Measurements from ENCODE around the gene PRKCD. TPM values are rescaled to one million over a fixed set of nuclear protein-coding genes. Genes with fewer than 3 reads are reported as not detected.

The PRKCD gene
- total and polyA plus RNA-seq, 2 donors (not counting 1 experiment from before 2014, with no cell fraction given) = 46.7 to 68.8 TPM

DNA sequence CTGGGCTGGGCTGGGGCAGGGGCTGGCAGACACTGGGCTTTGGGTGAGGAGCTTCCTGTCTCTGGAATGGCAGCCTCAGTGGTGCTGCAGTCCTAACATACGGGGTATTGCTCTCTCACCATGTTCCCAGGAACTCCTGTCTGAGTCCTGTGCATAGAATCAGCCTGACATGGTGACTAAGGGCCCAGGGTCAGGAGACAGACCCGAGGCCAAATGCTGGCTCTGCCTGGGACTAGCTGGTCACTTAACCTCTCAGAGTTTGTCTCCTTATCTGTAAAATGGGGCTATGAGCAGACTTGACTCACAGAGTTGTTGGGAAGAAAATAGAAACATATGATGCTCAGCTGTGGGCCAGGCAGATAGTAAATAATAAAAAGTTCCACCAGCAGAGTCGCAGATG lies 28.3 kb downstream of the PRKCD start:
- CTCF ChIA-PET = interaction anchor here (1.1 to 5.2 kb wide), 3 partner anchors 29 to 75 kb away, joined by 3 to 72 read pairs (median 9); partner anchors contain the start of gene PRKCD
- H3K27ac Mint-ChIP-seq = peak overlapping the region; percentile 46
- H3K9me3 ChIP-seq (ENCODE audit: control extremely low read depth in 1 of 3, control insufficient read depth in 2 of 3, insufficient read depth in 1 of 3, low read length in 2 of 3) = no peaks in the 10 kb centered on the region
- H3K27me3 Mint-ChIP-seq = no peaks in the 10 kb centered on the region
- peaks cover 20 to 43% of the 10 kb centered on the region in 2 donors for H3K4me1 ChIP-seq (ENCODE audit: control insufficient read depth in 2 of 2, insufficient read depth in 2 of 2, low read length in 2 of 2)
- no peak for TF ChIP-seq EZH2 (IDR thresholded peaks at IDR 0.05; ENCODE audit: borderline replicate concordance, insufficient read depth, low read depth, low read length, poor library complexity, severe bottlenecking)
- TF ChIP-seq, protein P1, sequence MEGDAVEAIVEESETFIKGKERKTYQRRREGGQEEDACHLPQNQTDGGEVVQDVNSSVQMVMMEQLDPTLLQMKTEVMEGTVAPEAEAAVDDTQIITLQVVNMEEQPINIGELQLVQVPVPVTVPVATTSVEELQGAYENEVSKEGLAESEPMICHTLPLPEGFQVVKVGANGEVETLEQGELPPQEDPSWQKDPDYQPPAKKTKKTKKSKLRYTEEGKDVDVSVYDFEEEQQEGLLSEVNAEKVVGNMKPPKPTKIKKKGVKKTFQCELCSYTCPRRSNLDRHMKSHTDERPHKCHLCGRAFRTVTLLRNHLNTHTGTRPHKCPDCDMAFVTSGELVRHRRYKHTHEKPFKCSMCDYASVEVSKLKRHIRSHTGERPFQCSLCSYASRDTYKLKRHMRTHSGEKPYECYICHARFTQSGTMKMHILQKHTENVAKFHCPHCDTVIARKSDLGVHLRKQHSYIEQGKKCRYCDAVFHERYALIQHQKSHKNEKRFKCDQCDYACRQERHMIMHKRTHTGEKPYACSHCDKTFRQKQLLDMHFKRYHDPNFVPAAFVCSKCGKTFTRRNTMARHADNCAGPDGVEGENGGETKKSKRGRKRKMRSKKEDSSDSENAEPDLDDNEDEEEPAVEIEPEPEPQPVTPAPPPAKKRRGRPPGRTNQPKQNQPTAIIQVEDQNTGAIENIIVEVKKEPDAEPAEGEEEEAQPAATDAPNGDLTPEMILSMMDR (IDR thresholded peaks at IDR 0.05) = no peak
- H3K4me3 ChIP-seq (ENCODE audit: control extremely low read depth in 1 of 5, extremely low read depth in 1 of 5, insufficient read depth in 1 of 5, low read depth in 2 of 5, low read length in 4 of 5) = no peak overlapping the region
- H4K20me1 ChIP-seq (ENCODE audit: control insufficient read depth, insufficient read depth, low read length, poor library complexity, severe bottlenecking) = peaks cover 7% of the 10 kb centered on the region
- no peak overlapping the region for H3K4me2 ChIP-seq (replicated peaks; ENCODE audit: low read depth, low read length, poor library complexity, severe bottlenecking)
- no peak overlapping the region for H2AFZ ChIP-seq (ENCODE audit: insufficient read depth, low read depth, low read length, poor library complexity, severe bottlenecking)
- intact Hi-C loops (cut with micrococcal nuclease) = no loop called here
- H3K4me3 Mint-ChIP-seq = no peak overlapping the region
- H3K27ac ChIP-seq (ENCODE audit: low read length in 2 of 2) = no peak overlapping the region
- H3K79me2 ChIP-seq (ENCODE audit: control insufficient read depth, insufficient read depth, low read length) = no peaks in the 10 kb centered on the region
- POLR2A ChIA-PET = no interaction called here
- no peaks in the 10 kb centered on the region for H3K9me3 Mint-ChIP-seq (ENCODE audit: insufficient read depth)
- H3K36me3 ChIP-seq (replicated peaks in 1 of 2; ENCODE audit: control extremely low read depth in 1 of 2, control insufficient read depth in 1 of 2, extremely low read depth in 1 of 2, insufficient read depth in 2 of 2, low read length in 1 of 2) = peaks cover 11 to 81% of the 10 kb centered on the region in 2 experiments
- H3K4me1 Mint-ChIP-seq = peaks cover 29% of the 10 kb centered on the region
- no peak for ATAC-seq (ENCODE audit: low read depth)
- no peak for DNase-seq
- WGBS (ENCODE audit: insufficient coverage) = 94% methylated on average over 3 of the region's 3 CpGs
- H3K9ac ChIP-seq (ENCODE audit: low read length) = no peak overlapping the region
- no peaks in the 10 kb centered on the region for H3K27me3 ChIP-seq (replicated peaks in 1 of 4; ENCODE audit: control extremely low read depth in 1 of 4, control insufficient read depth in 3 of 4, insufficient read depth in 4 of 4, low read length in 3 of 4)

DNA sequence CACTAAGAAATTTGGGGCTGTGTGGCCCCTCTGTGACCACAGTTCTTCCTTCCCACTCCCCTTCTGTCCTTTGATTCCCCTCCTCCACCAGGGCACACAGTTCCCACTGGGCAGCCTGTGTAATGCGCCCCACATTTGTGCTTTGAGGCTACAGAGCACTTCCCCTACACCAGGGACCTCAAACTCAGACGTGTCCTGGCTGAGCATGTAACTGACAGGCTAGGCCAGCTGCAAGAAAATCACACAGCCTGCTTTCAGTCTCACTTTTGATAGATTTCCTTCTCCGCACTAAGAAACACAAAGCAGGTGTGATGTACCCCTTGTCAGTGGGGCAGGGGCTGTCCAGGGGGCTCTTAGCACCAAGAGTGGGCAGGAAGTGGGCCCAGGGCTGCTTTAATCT lies 29.6 kb downstream of the PRKCD start:
- Histone ChIP-seq H3K9me3 (ENCODE audit: control extremely low read depth in 1 of 3, control insufficient read depth in 2 of 3, insufficient read depth in 1 of 3, low read length in 2 of 3) (no peaks in the 10 kb centered on the region), H3K9ac (ENCODE audit: low read length) (no peak overlapping the region), H3K27ac (ENCODE audit: low read length in 2 of 2) (peak overlapping the region in 1 of 2 donors; percentile 43), H4K20me1 (ENCODE audit: control insufficient read depth, insufficient read depth, low read length, poor library complexity, severe bottlenecking) (peaks cover 7% of the 10 kb centered on the region), H3K4me2 (replicated peaks; ENCODE audit: low read depth, low read length, poor library complexity, severe bottlenecking) (no peak overlapping the region), H3K36me3 (replicated peaks in 1 of 2; ENCODE audit: control extremely low read depth in 1 of 2, control insufficient read depth in 1 of 2, extremely low read depth in 1 of 2, insufficient read depth in 2 of 2, low read length in 1 of 2) (peaks cover 11 to 70% of the 10 kb centered on the region in 2 experiments), H2AFZ (ENCODE audit: insufficient read depth, low read depth, low read length, poor library complexity, severe bottlenecking) (no peak overlapping the region), H3K79me2 (ENCODE audit: control insufficient read depth, insufficient read depth, low read length) (no peaks in the 10 kb centered on the region), H3K27me3 (replicated peaks in 1 of 4; ENCODE audit: control extremely low read depth in 1 of 4, control insufficient read depth in 3 of 4, insufficient read depth in 4 of 4, low read length in 3 of 4) (no peaks in the 10 kb centered on the region), H3K4me3 (ENCODE audit: control extremely low read depth in 1 of 5, extremely low read depth in 1 of 5, insufficient read depth in 1 of 5, low read depth in 2 of 5, low read length in 4 of 5) (no peak overlapping the region), H3K4me1 (ENCODE audit: control insufficient read depth in 2 of 2, insufficient read depth in 2 of 2, low read length in 2 of 2) (peaks cover 23 to 56% of the 10 kb centered on the region in 2 donors)
- H3K27ac Mint-ChIP-seq = peak overlapping the region; percentile 85
- ChIA-PET CTCF (interaction anchor here (0.8 to 5.2 kb wide), 7 partner anchors 9 to 76 kb away, joined by 3 to 72 read pairs (median 7); partner anchors contain the start of gene PRKCD), POLR2A (interaction anchor here (1.0 kb wide), 1 partner anchor 56 kb away, joined by 3 read pairs; no protein-coding TSS in a partner anchor)
- no peak overlapping the region for H3K4me3 Mint-ChIP-seq
- TF ChIP-seq, protein P1 (IDR thresholded peaks at IDR 0.05) = no peak
- TF ChIP-seq EZH2 (IDR thresholded peaks at IDR 0.05; ENCODE audit: borderline replicate concordance, insufficient read depth, low read depth, low read length, poor library complexity, severe bottlenecking) = no peak
- H3K4me1 Mint-ChIP-seq = peaks cover 36% of the 10 kb centered on the region
- ATAC-seq (ENCODE audit: low read depth) (no peak), DNase-seq (peak; percentile 17)
- no peaks in the 10 kb centered on the region for H3K9me3 Mint-ChIP-seq (ENCODE audit: insufficient read depth)
- intact Hi-C loops (cut with micrococcal nuclease) = no loop called here
- H3K27me3 Mint-ChIP-seq = no peaks in the 10 kb centered on the region
- 39% methylated on average over 3 of the region's 3 CpGs for WGBS (ENCODE audit: insufficient coverage)
